HCT116 (cell line): Measurements from ENCODE around the gene WIPF3. TPM values are rescaled to one million over a fixed set of nuclear protein-coding genes. Genes with fewer than 3 reads are reported as not detected.

Experiments
- ATAC-seq: fragments of 200-7000 bp; cut with Tn5 transposase; 2 replicates; pipeline ENCODE4 v1.9.1; 2020; ENCODE audit warnings: mild to moderate bottlenecking, moderate library complexity
- BruUV-seq: library from RNA; stranded (reverse); fragments of 400-500 nt; replicated peaks from 2 replicates; lab custom pipeline; 2021; lab: Mats Ljungman, UMichigan
- CTCF ChIA-PET: fragments of 300-600 bp; sonication (Branson Sonifier 250); formaldehyde crosslinking; loops from one replicate; lab custom pipeline; 2021; ENCODE audit warnings: antibody characterized with exemption; lab: Charles Lee
- POLR2A ChIA-PET: fragments of 300-600, 350-600 bp; sonication (Branson Sonifier 250); formaldehyde crosslinking; loops from one replicate; lab custom pipeline; 2021; ENCODE audit warnings: antibody characterized with exemption; lab: Charles Lee
- RAD21 ChIA-PET, 2 experiments: fragments of 300-600 bp; sonication (Branson Sonifier 250); formaldehyde crosslinking; loops; one replicate each; lab custom pipeline; 2023; ENCODE audit warnings: low total read pairs in 2 of 2; ENCODE audit not compliant: uncharacterized antibody in 2 of 2, unreplicated experiment in 2 of 2, low non-redundant PET in 1 of 2; lab: Charles Lee
- DNase-seq: peaks from one replicate; pipeline ENCODE4 v3.0.0-alpha.2; 2010; ENCODE audit warnings: low read depth, low spot score
- H2AFZ ChIP-seq: fragments of 200-600 bp; shearing (Covaris generic), sonication (generic); 2 replicates; pipeline ENCODE4 v1.6.1; 2017; ENCODE audit warnings: low read depth, mixed run types, mixed read lengths, antibody characterized with exemption, low read length; ENCODE audit not compliant: poor library complexity, severe bottlenecking
- H3K27ac ChIP-seq: 2 replicates; pipeline ENCODE4 v1.5.1; 2012; ENCODE audit warnings: low read depth, low read length
- H3K27me3 ChIP-seq: fragments of 200-600 bp; sonication (generic); 2 replicates; pipeline ENCODE4 v1.6.1; 2016; ENCODE audit warnings: mixed run types, low read length, mixed read lengths; ENCODE audit not compliant: insufficient read depth
- H3K36me3 ChIP-seq, 2 experiments: fragments of 200-500 bp in 1 of 2; fragments of 200-600 bp in 1 of 2; sonication (Bioruptor generic) in 1 of 2; sonication (generic) in 1 of 2; 2 replicates each; pipeline versions ENCODE4 v1.5.1 to v1.6.1; 2014 to 2016; ENCODE audit warnings: low read length in 2 of 2, inconsistent platforms in 1 of 2, mixed read lengths in 1 of 2, mixed run types in 1 of 2; ENCODE audit not compliant: insufficient read depth in 2 of 2, control insufficient read depth in 1 of 2
- H3K4me1 ChIP-seq, 2 experiments: fragments of 200-600 bp in 1 of 2; sonication (generic) in 1 of 2; 2 replicates each; pipeline versions ENCODE4 v1.5.1 to v1.6.1; 2012 to 2017; ENCODE audit warnings: low read length in 2 of 2, inconsistent platforms in 1 of 2, mild to moderate bottlenecking in 1 of 2, mixed read lengths in 1 of 2, mixed run types in 1 of 2, moderate library complexity in 1 of 2; ENCODE audit not compliant: insufficient read depth in 2 of 2, control insufficient read depth in 1 of 2
- H3K4me2 ChIP-seq: fragments of 200-600 bp; sonication (generic); 2 replicates; pipeline ENCODE4 v1.6.1; 2017; ENCODE audit warnings: mixed run types, low read length, mixed read lengths
- H3K4me3 ChIP-seq, 2 experiments: fragments of 200-600 bp in 1 of 2; sonication (generic) in 1 of 2; replicated peaks in 1 of 2; 2 replicates each; pipeline ENCODE4 v1.5.1; 2011 to 2016; ENCODE audit warnings: low read length in 2 of 2, control low read depth in 1 of 2, low read depth in 1 of 2, mild to moderate bottlenecking in 1 of 2, mixed read lengths in 1 of 2, mixed run types in 1 of 2
- H3K79me2 ChIP-seq: fragments of 200-600 bp; sonication (generic); 2 replicates; pipeline ENCODE4 v1.6.1; 2017; ENCODE audit warnings: mild to moderate bottlenecking, mixed run types, low read length, moderate library complexity, mixed read lengths; ENCODE audit not compliant: insufficient read depth
- H3K9ac ChIP-seq: fragments of 200-600 bp; sonication (generic); 2 replicates; pipeline ENCODE4 v1.6.1; 2016; ENCODE audit warnings: low read length, mixed read lengths
- H3K9me2 ChIP-seq: fragments of 200-600 bp; sonication (generic), shearing (Covaris generic); 2 replicates; pipeline ENCODE4 v1.6.1; 2017; ENCODE audit warnings: mixed run types, mild to moderate bottlenecking, moderate library complexity; ENCODE audit not compliant: insufficient read depth
- H3K9me3 ChIP-seq, 2 experiments: fragments of 200-500 bp in 1 of 2; fragments of 200-600 bp in 1 of 2; sonication (Bioruptor generic) in 1 of 2; sonication (generic) in 1 of 2; 2 replicates each; pipeline ENCODE4 v1.6.1; 2014 to 2017; ENCODE audit warnings: low read length in 2 of 2, mixed read lengths in 2 of 2, inconsistent platforms in 1 of 2, low read depth in 1 of 2, mild to moderate bottlenecking in 1 of 2, mixed run types in 1 of 2, moderate library complexity in 1 of 2; ENCODE audit not compliant: control insufficient read depth in 1 of 2, insufficient read depth in 1 of 2
- H4K20me1 ChIP-seq: fragments of 200-600 bp; sonication (generic), shearing (Covaris generic); 2 replicates; pipeline ENCODE4 v1.6.1; 2017; ENCODE audit warnings: mixed run types, mild to moderate bottlenecking, moderate library complexity; ENCODE audit not compliant: insufficient read depth
- CBX3 ChIP-seq: IDR thresholded peaks from 2 replicates; pipeline ENCODE4 v1.6.1; 2012; ENCODE audit warnings: low read depth
- ELF1 ChIP-seq: IDR thresholded peaks from 2 replicates; pipeline ENCODE4 v1.6.1; 2012; ENCODE audit warnings: low read depth, borderline replicate concordance
- JUND ChIP-seq: IDR thresholded peaks from 2 replicates; pipeline ENCODE4 v1.6.1; 2012
- POLR2AphosphoS5 ChIP-seq: IDR thresholded peaks from 2 replicates; pipeline ENCODE4 v1.6.1; 2011; ENCODE audit warnings: mild to moderate bottlenecking, low read depth, low read length, moderate library complexity
- SIN3A ChIP-seq: IDR thresholded peaks from 2 replicates; pipeline ENCODE4 v1.6.1; 2012; ENCODE audit warnings: low read depth
- SP1 ChIP-seq: IDR thresholded peaks from 2 replicates; pipeline ENCODE4 v1.6.1; 2012; ENCODE audit warnings: low read depth
- SRF ChIP-seq: IDR thresholded peaks from 2 replicates; pipeline ENCODE4 v1.6.1; 2012; ENCODE audit warnings: low read depth
- intact Hi-C: fragments of 100-400 bp; cut with micrococcal nuclease; formaldehyde crosslinking; loops from 2 replicates; pipeline ENCODE4 v1.10.0; 2022
- total RNA-seq: library from RNA; stranded (reverse); gene quantifications from one replicate; pipeline ENCODE4 v1.2.1, GENCODE V29; 2021; ENCODE audit not compliant: unreplicated experiment
- TF ChIP-seq, protein P1 (sequence below): IDR thresholded peaks from 2 replicates; pipeline ENCODE4 v1.6.1; 2012
- TF ChIP-seq, protein P2 (sequence below): IDR thresholded peaks from 2 replicates; pipeline ENCODE4 v1.6.1; 2012
- TF ChIP-seq, protein P3 (sequence below): IDR thresholded peaks from 2 replicates; pipeline ENCODE4 v1.6.1; 2011; ENCODE audit warnings: mild to moderate bottlenecking, low read length, moderate library complexity; ENCODE audit not compliant: insufficient replicate concordance; ENCODE audit errors: extremely low read depth

WIPF3 gene
- total RNA-seq, 1 experiment from 2014 or later, result 8.6 TPM

DNA sequence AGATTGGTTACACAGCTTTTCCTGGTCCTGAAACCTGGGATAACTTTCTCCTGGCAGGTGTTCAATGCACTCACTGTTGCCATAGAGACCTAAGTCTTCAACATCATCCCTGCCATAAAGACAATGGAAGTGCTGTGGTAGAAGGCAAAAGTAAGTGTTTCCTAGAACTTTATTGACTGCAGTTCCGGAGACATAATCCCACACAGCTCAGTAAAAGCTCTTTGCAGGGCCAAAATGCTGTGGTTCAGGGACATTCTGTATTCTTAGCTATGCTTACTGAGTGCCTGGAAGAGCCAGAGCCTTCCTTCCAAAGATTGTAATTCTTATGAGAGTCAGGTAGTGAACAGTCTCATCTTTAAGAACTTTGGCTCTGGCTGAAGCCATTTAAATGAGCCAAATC lies 5.3 kb downstream of the WIPF3 start:
- no peak overlapping the region for H3K9ac ChIP-seq
- H3K79me2 ChIP-seq, result no peaks in the 10 kb centered on the region
- CTCF ChIA-PET, result no interaction called here
- no peaks in the 10 kb centered on the region for H3K9me3 ChIP-seq
- no peaks in the 10 kb centered on the region for H3K27me3 ChIP-seq
- TF ChIP-seq, protein P1, sequence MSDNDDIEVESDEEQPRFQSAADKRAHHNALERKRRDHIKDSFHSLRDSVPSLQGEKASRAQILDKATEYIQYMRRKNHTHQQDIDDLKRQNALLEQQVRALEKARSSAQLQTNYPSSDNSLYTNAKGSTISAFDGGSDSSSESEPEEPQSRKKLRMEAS, result no peak
- TF ChIP-seq SP1 (no peak), CBX3 (no peak), SIN3A (no peak), SRF (no peak), JUND (no peak), ELF1 (no peak), POLR2AphosphoS5 (no peak)
- TF ChIP-seq, protein P2, sequence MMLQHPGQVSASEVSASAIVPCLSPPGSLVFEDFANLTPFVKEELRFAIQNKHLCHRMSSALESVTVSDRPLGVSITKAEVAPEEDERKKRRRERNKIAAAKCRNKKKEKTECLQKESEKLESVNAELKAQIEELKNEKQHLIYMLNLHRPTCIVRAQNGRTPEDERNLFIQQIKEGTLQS, result no peak
- TF ChIP-seq, protein P3, sequence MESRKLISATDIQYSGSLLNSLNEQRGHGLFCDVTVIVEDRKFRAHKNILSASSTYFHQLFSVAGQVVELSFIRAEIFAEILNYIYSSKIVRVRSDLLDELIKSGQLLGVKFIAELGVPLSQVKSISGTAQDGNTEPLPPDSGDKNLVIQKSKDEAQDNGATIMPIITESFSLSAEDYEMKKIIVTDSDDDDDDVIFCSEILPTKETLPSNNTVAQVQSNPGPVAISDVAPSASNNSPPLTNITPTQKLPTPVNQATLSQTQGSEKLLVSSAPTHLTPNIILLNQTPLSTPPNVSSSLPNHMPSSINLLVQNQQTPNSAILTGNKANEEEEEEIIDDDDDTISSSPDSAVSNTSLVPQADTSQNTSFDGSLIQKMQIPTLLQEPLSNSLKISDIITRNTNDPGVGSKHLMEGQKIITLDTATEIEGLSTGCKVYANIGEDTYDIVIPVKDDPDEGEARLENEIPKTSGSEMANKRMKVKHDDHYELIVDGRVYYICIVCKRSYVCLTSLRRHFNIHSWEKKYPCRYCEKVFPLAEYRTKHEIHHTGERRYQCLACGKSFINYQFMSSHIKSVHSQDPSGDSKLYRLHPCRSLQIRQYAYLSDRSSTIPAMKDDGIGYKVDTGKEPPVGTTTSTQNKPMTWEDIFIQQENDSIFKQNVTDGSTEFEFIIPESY, result no peak
- POLR2A ChIA-PET, result interaction anchor here (1.2 kb wide), 1 partner anchor 9 kb away, joined by 3 read pairs; no protein-coding TSS in a partner anchor
- H2AFZ ChIP-seq, result no peak overlapping the region
- no TSS peak for BruUV-seq
- intact Hi-C loops, result no loop called here
- H3K9me2 ChIP-seq, result no peaks in the 10 kb centered on the region
- DNase-seq (no peak), ATAC-seq (no peak)
- no peaks in the 10 kb centered on the region for H3K36me3 ChIP-seq
- RAD21 ChIA-PET, result no interaction called here
- no peaks in the 10 kb centered on the region for H4K20me1 ChIP-seq
- H3K4me2 ChIP-seq, result no peak overlapping the region
- no peak overlapping the region for H3K27ac ChIP-seq
- H3K4me3 ChIP-seq, result no peak overlapping the region
- peaks cover 10 to 15% of the 10 kb centered on the region in 2 experiments; a peak in 3 of 4 replicates for H3K4me1 ChIP-seq
